Measurements from ENCODE around the gene KLF2. TPM values are rescaled to one million over a fixed set of nuclear protein-coding genes. Genes with fewer than 3 reads are reported as not detected.

Gene KLF2
- total and polyA plus RNA-seq, 10 of the 15 experiments (the other 5 are each of a cell fraction or from before 2014, with no cell fraction given): 0.16 to 13.7 (median 1.0) TPM

- Histone ChIP-seq H2AFZ (ENCODE audit: control insufficient read depth, low read depth, low read length) (no peak overlapping the region), H3K4me2 (ENCODE audit: control insufficient read depth, insufficient read depth) (no peak overlapping the region), H4K20me1 (ENCODE audit: control insufficient read depth, insufficient read depth) (0 out of 2 replicates have a peak, but pooled peaks cover 3% of the 10 kb centered on the region), H3K79me2 (ENCODE audit: control insufficient read depth, insufficient read depth, low read length) (no peaks in the 10 kb centered on the region), H3K27me3 (replicated peaks in 1 of 2; ENCODE audit: control insufficient read depth in 2 of 2, insufficient read depth in 2 of 2, low read length in 1 of 2) (no peaks in the 10 kb centered on the region), H3K27ac (ENCODE audit: control insufficient read depth, insufficient read depth) (no peak overlapping the region), H3K36me3 (ENCODE audit: control insufficient read depth in 2 of 2, insufficient read depth in 2 of 2, low read length in 1 of 2) (peaks cover 19 to 21% of the 10 kb centered on the region in 2 experiments; a peak in 3 of 4 replicates), H3K4me1 (ENCODE audit: control insufficient read depth, insufficient read depth, low read length) (peaks cover 46% of the 10 kb centered on the region), H3K9me3 (replicated peaks; ENCODE audit: control insufficient read depth, insufficient read depth, low read length) (no peaks in the 10 kb centered on the region), H3K9ac (ENCODE audit: control insufficient read depth, insufficient read depth, low read length) (no peak overlapping the region), H3K4me3 (no peak overlapping the region)
- no TSS peak for BruUV-seq (replicated peaks)
- no peak for ATAC-seq
- 84% methylated on average over 8 of the region's 8 CpGs for WGBS (ENCODE audit: insufficient coverage, insufficient replicate concordance, low lambda C conversion rate, missing lambda C conversion rate)
- CTCF ChIA-PET: interaction anchor here (1.8 to 4.2 kb wide), 2 partner anchors 9 to 13 kb away, joined by 4 to 26 read pairs; no protein-coding TSS in a partner anchor
- RAD21 ChIA-PET (ENCODE audit: unreplicated experiment): interaction anchor here (4.4 kb wide), 1 partner anchor 9 kb away, joined by 26 read pairs; no protein-coding TSS in a partner anchor
- POLR2A ChIA-PET: no interaction called here
- in situ Hi-C loops (cut with MboI) (no loop called here), intact Hi-C loops (cut with micrococcal nuclease; ENCODE audit: unreplicated experiment) (no loop called here)
- SMC1A ChIA-PET (ENCODE audit: uncharacterized antibody, unreplicated experiment): interaction anchor here (0.6 to 1.6 kb wide), 2 partner anchors 8 to 123 kb away, joined by 3 to 5 read pairs; no protein-coding TSS in a partner anchor
- no peak for DNase-seq (ENCODE audit: low read depth, low spot score)
- no peak for FAIRE-seq
- TF ChIP-seq GATAD2B (conservative IDR thresholded peaks at IDR 0.05; ENCODE audit: low read depth): no peak
- no peak for TF ChIP-seq HSF1 (IDR thresholded peaks at IDR 0.05; ENCODE audit: low read depth, low read length)
- no peak for TF ChIP-seq POLR2AphosphoS2 (IDR thresholded peaks at IDR 0.05; ENCODE audit: low read depth, low read length)
- TF ChIP-seq NFXL1 (IDR thresholded peaks at IDR 0.05; ENCODE audit: borderline replicate concordance): no peak
- TF ChIP-seq STAT3 (IDR thresholded peaks at IDR 0.05; ENCODE audit: low read depth, low read length): no peak
- TF ChIP-seq NR2C2 (IDR thresholded peaks at IDR 0.05; ENCODE audit: borderline replicate concordance, control insufficient read depth, insufficient read length, low read depth): no peak
- no peak for TF ChIP-seq SPI1 (IDR thresholded peaks at IDR 0.05; ENCODE audit: borderline replicate concordance, insufficient read depth, low read depth, low read length)
- TF ChIP-seq MXI1 (IDR thresholded peaks at IDR 0.05; ENCODE audit: low read depth, low read length): no peak
- no peak for TF ChIP-seq BCLAF1 (IDR thresholded peaks at IDR 0.05)
- TF ChIP-seq SUPT20H (IDR thresholded peaks at IDR 0.05; ENCODE audit: borderline replicate concordance, control insufficient read depth, low read depth, low read length): no peak
- no peak for TF ChIP-seq IKZF1 (conservative IDR thresholded peaks at IDR 0.05)
- no peak for TF ChIP-seq FOXM1 (IDR thresholded peaks at IDR 0.05; ENCODE audit: low read depth, low read length)
- TF ChIP-seq PML (IDR thresholded peaks at IDR 0.05; ENCODE audit: low read length): no peak
- TF ChIP-seq PRDM15 (CRISPR knock-in tag; IDR thresholded peaks at IDR 0.05): no peak
- no peak for TF ChIP-seq CBX3 (IDR thresholded peaks at IDR 0.05; ENCODE audit: borderline replicate concordance, low read depth)
Observed at GRCh38 chr19:16373989-16374388, 49.4 kb downstream of the KLF2 start.
